Kidney epithelial cell (primary cell): ENCODE data around the gene HSD17B8. TPM values are rescaled to one million over a fixed set of nuclear protein-coding genes. Genes with fewer than 3 reads are reported as not detected.

ENCODE experiments used
- DNase-seq: peaks from one replicate; pipeline ENCODE4 v3.0.0-alpha.2; 2010; ENCODE audit warnings: low read depth
- H3K27me3 ChIP-seq: 2 replicates; pipeline ENCODE4 v1.6.0; 2011; ENCODE audit warnings: low read length; ENCODE audit not compliant: control insufficient read depth, insufficient read depth
- H3K36me3 ChIP-seq: 2 replicates; pipeline ENCODE4 v1.5.1; 2011; ENCODE audit warnings: low read length; ENCODE audit not compliant: control insufficient read depth, insufficient read depth
- H3K4me3 ChIP-seq: 2 replicates; pipeline ENCODE4 v1.5.1; 2011; ENCODE audit warnings: low read depth, mild to moderate bottlenecking, control low read depth, low read length
- total RNA-seq: library from RNA; depleted of rRNA; stranded (reverse); fragments of >200 nt; gene quantifications from 2 replicates; pipeline ENCODE4 v1.2.3, GENCODE V29; 2015
- TF ChIP-seq, protein P1 (sequence below): IDR thresholded peaks from 2 replicates; pipeline ENCODE4 v1.5.1; 2011; ENCODE audit warnings: mild to moderate bottlenecking, moderate library complexity, low read length, control low read depth, inconsistent platforms; ENCODE audit not compliant: insufficient read depth, poor library complexity, severe bottlenecking

Gene HSD17B8
- total RNA-seq, 1 donor from 2014 or later = 13.1 TPM

DNA sequence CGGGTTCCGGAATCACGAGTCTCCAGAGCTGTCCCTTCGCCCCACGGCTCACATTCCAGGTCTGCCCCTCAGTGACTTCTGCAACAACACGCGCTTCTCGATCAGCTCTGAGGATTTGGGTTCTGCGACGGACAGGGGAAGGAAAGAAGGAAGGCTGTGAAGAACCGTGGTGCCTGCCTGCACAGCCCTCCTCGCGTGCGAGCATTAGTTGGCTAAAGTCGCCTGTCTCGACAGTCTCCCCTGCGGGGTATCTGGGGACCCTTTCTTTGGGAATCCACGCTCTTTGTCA lies 44.1 kb downstream of the HSD17B8 start:
- DNase-seq = no peak
- TF ChIP-seq, protein P1, sequence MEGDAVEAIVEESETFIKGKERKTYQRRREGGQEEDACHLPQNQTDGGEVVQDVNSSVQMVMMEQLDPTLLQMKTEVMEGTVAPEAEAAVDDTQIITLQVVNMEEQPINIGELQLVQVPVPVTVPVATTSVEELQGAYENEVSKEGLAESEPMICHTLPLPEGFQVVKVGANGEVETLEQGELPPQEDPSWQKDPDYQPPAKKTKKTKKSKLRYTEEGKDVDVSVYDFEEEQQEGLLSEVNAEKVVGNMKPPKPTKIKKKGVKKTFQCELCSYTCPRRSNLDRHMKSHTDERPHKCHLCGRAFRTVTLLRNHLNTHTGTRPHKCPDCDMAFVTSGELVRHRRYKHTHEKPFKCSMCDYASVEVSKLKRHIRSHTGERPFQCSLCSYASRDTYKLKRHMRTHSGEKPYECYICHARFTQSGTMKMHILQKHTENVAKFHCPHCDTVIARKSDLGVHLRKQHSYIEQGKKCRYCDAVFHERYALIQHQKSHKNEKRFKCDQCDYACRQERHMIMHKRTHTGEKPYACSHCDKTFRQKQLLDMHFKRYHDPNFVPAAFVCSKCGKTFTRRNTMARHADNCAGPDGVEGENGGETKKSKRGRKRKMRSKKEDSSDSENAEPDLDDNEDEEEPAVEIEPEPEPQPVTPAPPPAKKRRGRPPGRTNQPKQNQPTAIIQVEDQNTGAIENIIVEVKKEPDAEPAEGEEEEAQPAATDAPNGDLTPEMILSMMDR = no peak

DNA sequence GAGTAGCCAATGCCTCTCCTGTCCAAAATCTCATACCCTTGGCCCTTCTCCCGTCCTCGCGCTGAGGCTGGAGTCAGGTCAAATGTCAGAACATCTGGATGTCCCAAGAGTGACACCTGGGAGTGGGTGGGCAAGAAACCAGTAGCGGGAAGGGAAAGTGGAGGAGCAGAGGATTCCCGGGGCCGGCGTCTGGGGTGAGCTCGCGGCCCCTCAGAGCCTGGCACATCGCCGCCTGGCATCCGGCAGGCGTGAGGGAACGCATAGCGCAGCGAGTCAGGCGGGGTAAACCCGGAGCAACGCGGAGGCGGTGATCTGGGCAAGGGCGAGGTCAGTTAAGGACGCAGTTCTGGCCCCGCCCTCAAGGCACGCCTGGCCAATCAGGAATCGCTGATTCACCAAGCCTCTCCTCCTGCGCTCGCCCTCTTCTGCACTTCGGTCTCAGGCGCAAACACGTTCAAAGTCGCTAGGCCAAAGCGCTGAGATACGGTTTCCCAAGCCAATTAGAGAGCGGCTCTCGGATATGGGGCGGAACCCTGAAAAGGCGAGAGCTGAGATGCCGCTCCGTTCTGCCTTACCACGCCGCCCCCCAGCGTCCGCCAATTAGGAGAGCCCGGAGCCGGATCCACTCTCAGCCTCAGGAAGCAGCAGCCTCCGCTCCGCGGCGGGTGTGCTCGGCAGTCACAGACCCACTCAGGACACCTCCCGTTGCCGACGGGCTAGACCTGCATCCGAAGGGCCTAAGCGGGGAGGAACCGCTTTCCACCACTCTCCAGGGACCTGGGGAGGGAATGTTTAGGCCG lies 44.7 kb downstream of the HSD17B8 start:
- Histone ChIP-seq H3K27me3 (no peaks in the 10 kb centered on the region), H3K36me3 (no peaks in the 10 kb centered on the region), H3K4me3 (peak overlapping the region; percentile 49)
- DNase-seq = peak; percentile 94
- TF ChIP-seq, protein P1 = peak; percentile 19

More for the DNA sequence above, 44.1 kb downstream of the HSD17B8 start:
- peak overlapping the region; percentile 34 for H3K4me3 ChIP-seq
- peaks cover 2% of the 10 kb centered on the region for H3K27me3 ChIP-seq
- no peaks in the 10 kb centered on the region for H3K36me3 ChIP-seq

DNA sequence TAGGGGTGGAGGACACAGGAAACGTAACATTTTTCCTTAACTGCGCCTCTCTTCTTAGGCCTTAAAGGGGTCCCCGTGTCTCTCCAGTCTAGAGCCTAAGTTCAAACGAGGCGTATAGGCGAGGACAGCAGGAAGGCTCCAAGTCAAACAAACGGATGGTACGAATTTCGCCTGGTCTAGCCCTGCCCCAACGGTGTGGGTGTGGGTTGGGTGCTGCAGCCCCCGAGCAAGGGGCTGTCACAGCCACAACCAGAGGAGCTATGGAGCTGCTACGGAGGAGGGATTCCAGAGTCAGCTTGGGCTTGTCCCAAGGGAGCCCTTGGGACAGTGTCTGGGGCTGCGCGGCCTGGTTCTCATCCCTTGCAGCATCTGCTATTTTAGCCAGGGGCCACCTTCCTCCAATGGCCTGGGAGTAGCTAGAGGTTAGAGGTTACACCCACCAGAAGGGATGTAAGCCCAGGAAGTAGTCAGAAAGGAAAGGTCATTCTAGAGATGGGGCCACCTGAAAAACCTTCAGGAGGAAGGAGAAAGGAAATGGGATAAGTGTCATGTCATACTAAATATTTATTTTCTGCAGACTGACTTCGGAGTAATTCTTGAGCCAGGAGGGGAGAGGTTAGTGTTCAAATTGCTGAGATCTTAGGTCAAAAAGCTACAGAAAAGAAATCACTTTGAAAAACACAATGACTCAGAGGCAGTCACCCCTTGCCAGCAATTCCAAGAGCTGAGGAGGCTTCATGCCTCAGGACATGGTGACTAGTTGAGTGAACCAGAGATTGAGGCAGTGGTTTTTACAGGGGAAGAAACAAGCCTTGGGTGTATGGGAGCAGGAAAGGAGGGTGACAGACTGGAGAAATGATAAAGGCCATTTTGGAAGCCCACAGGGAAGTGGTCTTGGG lies 45.5 kb downstream of the HSD17B8 start:
- peak; percentile 62 for DNase-seq

DNA sequence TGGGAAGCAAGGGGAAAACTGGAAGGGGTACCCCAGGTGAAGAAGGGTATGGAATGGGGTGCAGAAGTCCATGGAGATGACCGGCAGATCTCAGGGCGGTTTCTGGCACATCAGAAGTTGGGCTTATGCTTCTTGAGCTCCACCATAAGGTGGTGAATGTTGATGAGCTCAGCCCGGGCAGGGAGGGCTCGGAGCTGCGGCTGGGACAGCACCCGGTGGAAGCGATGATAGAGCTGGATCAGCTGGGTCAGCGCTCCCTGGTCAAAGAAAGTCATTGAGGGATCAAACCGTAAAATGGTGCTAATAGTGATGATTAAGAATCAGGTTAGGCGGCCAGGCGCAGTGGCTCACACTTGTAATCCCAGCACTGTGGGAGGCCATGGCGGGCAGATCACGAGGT lies 46.3 kb downstream of the HSD17B8 start:
- Histone ChIP-seq H3K4me3 (no peak overlapping the region), H3K27me3 (no peaks in the 10 kb centered on the region), H3K36me3 (no peaks in the 10 kb centered on the region)
- TF ChIP-seq, protein P1 = no peak
- DNase-seq = no peak

More for the DNA sequence above, 45.5 kb downstream of the HSD17B8 start:
- Histone ChIP-seq H3K36me3 (no peaks in the 10 kb centered on the region), H3K4me3 (peak overlapping the region; percentile 49), H3K27me3 (no peaks in the 10 kb centered on the region)
- TF ChIP-seq, protein P1 = no peak

DNA sequence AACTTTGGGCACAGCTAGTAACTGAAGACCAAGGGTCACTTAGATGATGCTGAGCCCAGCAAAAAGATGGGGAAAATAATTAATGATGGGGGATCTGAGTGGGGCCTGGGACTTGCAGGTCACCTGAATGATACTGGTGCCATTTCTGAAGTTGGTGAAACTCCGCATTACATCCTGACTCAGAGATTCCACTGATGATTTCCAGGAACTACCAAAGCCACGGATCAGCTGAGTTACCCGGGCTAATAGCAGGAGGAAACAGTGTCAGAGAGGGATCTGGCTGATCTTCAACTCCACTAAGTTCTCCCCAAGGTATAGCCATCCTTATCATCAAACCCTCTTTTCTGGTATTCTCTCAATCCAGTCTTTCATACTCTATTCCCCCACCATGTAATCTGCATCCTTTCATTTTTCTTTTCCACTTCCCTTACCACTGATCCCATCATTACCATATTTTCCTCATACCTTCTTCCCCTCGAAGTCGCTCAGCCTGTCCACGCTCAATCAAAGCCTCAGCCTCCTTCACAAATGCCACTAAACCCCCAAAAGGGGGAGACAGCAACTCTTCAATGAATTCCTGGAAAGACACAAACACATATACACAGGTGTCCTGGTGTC lies 47.0 kb downstream of the HSD17B8 start:
- H3K4me3 ChIP-seq = no peak overlapping the region
- H3K36me3 ChIP-seq = no peaks in the 10 kb centered on the region
- DNase-seq = no peak
- TF ChIP-seq, protein P1 = no peak
- no peaks in the 10 kb centered on the region for H3K27me3 ChIP-seq
